HG03135 (cell line): Measurements from ENCODE around the gene KLHDC7B.

Experiments
- ATAC-seq: cut with Tn5 transposase; IDR thresholded peaks from one replicate; pipeline ENCODE4 v1.9.1; 2021; ENCODE audit warnings: mild to moderate bottlenecking, moderate library complexity; ENCODE audit not compliant: unreplicated experiment

KLHDC7B gene

DNA sequence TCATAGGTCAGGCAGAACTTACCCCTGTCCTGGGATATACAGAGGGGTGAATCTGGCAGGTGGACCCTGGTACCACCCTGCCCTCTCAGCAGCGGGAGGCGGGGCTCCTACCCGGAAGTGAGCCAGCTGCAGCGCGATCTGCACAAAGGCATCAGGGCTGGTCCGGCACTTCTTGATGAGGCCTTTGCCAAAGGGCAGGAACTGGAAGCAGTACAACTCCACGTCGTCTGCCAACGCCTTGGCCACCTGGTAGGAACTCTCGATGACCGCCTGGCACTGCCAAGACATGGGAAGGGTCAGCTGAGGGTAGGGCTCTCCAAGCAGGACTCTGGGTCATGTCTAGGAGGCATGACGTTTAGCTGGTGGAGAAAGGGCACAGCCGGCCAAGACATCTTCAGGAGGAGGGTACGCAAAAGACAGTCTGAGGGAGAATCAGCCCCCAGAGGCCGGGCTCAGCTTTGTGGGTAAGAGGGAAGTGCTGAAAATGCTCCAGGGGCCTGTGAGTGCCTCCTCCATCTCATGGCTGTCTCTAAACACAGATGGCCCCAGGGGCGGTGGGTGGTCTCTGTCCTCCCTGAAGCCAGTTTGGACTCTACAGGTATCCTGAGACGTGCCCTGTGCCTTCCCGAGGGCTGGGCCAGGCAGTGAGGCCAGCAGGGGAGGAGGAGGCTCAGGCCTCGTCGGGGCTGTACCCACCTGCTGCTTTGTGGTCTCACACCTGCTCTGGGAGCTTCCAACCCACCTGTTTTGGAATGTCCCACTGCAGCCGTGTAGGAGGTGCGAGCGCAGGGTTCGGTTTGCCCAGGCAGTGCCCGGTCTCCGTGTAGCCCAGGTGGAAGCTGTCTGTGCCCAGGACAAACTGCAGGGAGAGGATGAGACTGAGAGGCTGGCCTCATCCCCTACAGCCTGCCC, 25.8 kb downstream of the KLHDC7B start:
- no peak for ATAC-seq

DNA sequence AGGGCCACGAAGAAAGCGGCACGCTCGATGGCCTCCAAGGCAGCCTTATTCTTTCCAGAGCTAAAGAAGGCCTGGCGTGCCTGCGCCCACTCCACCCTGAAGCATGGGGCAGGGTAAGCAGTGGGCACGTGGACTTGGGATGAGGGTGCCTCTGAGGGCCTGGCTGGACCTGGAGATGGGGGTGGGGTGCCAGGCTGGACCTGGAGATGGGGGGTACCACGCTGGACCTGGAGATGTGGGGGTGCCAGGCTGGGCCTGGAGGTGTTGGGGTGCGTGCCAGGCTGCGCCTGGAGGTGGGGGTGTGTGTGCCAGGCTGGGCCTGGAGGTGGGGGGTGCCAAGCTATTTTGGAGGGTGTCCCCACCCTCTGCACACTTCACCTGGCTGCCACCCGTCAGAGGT, 27.3 kb downstream of the KLHDC7B start:
- ATAC-seq: no peak

- no peak for ATAC-seq
These were observed 28.0 kb downstream of the KLHDC7B start for GRCh38 chr22:50573491-50574382.

GRCh38 chr22:50574383-50574755, 28.7 kb downstream of the KLHDC7B start:
- no peak for ATAC-seq

GRCh38 chr22:50575426-50575941, 29.8 kb downstream of the KLHDC7B start:
- ATAC-seq: no peak

GRCh38 chr22:50576070-50576469, 30.4 kb downstream of the KLHDC7B start:
- no peak for ATAC-seq

DNA sequence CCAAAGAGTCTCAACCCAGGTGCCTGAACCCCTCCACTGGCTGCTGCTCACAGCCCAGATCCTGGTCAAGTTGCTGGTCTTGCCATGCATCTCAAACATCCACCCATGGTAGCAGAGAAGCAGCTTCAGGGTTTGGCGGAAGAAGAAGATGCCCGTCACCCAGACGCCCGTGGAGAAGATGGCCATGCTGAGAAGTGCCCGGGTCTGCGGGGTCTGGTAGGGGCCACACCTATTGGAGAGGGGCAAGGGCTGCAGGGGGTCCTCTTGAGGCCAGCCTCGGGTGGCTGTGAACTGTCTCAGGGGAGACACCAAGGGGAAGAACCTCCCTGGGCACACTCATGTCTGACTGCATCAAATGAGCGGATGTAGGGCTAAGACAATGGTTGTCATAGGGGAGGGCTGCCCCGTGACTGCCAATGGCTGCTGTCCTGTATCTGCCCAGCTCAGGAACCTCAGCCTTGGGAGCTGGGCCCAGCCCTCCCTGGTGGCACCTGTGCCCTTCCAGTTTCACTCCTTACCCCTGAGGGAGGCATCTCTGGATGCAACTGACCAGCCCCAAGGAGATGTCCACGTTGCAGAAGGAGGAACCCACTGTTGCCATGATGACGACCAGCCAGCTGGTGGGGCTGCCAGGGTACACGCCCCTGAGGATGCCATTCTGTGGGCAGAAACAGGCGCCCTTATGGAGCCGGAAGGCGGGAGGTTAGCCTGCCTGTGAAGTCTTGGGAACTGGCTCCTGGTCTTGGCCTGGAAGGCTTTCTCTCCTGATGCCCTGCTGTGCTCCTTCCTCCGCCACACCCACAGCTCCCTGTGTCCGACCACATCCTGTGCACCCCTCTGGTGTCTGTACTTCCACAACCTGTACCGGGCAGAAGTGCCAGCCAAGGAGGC, 31.4 kb downstream of the KLHDC7B start:
- no peak for ATAC-seq

DNA sequence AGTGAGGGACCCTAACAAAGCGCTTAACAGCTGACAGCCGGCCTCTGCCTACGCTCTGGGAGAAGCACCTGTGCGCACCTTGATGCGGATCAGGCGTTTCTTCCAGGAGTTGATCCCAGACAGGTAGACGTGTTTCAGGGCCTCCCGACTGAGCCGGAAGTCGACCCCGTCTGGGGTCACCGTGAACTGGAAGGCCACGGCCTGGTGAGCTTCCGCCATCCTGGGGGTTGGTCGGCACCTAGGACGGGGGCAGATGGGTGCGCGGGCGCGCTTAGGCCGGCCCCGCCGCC, 31.9 kb downstream of the KLHDC7B start:
- ATAC-seq: no peak

DNA sequence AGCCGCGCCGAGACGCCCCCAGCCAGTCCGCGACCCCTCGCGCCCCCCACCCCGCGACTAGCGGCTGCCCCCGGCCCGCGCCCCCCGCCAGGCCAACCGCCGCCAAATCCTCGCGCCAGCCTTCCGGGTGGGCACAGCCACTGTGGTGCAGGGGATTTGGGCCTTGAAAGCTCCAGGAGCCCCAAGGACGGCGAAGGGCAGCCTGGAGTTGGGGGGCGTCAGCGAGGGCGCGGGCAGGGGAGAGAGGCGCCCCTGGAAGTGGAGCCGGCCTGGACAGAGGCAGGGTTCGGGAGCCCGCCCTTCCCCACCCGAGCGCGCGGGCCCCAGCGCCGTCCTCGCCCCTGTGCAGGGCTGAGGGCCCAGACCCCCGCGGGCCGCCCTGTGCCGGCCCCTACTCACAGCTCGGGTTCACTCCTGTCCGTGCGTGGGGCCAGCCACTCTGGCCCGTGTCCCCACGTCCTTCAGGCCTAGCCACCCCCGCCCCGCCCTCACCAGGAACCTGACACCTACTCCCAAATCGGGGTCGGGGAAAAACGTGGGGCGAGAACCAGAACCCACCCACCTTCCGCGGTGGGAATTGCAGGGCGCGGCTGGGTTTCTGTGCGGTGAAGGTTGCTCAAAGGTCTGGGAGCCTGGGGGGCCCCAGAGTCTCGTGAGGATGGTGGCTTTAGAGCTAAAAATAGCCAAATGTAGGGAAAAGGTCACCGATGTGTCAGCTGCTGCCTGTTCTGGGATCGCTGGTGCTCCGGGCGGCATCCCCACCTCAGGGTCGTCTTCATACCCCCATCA, 32.5 kb downstream of the KLHDC7B start, which contains the start of gene CPT1B:
CPT1B (minus strand) TSS at position 441 of the 789 bp plus-strand sequence. CDS start 512 bp downstream, outside the sequence.
- no peak for ATAC-seq

GRCh38 chr22:50578776-50579310, 33.1 kb downstream of the KLHDC7B start:
- no peak for ATAC-seq

- ATAC-seq: no peak
These were observed 34.1 kb downstream of the KLHDC7B start for GRCh38 chr22:50579752-50580151.

- ATAC-seq: no peak
These were observed 35.6 kb downstream of the KLHDC7B start for GRCh38 chr22:50581031-50581949.

- no peak for ATAC-seq
These were observed 36.3 kb downstream of the KLHDC7B start for GRCh38 chr22:50581950-50582492.

- peak; percentile 93 for ATAC-seq
These were observed 37.0 kb downstream of the KLHDC7B start, which contains the start of gene CHKB for GRCh38 chr22:50582493-50583293. TSS of gene CHKB (minus strand) at chr22:50582849. CDS start at chr22:50582781, 68 bp downstream.

- ATAC-seq: peak; percentile 13
These were observed 37.7 kb downstream of the KLHDC7B start for GRCh38 chr22:50583294-50583861.

- no peak for ATAC-seq
These were observed 38.7 kb downstream of the KLHDC7B start for GRCh38 chr22:50584106-50585096.
